HEK293T (cell line): Measurements from ENCODE around the gene INPP5A.

Source experiments
- BHLHE40 ChIP-seq: fragments of 450-650 bp; IDR thresholded peaks from 2 replicates; pipeline ENCODE4 v1.6.1; 2016; ENCODE audit warnings: mild to moderate bottlenecking, moderate library complexity, borderline replicate concordance
- CTBP1 ChIP-seq: fragments of 450-650 bp; IDR thresholded peaks from 2 replicates; pipeline ENCODE4 v1.6.1; 2016; ENCODE audit warnings: borderline replicate concordance
- ELF4 ChIP-seq: fragments of 450-650 bp; IDR thresholded peaks from 2 replicates; pipeline ENCODE4 v1.6.1; 2017; ENCODE audit warnings: antibody characterized with exemption
- FOXK2 ChIP-seq: fragments of 450-650 bp; IDR thresholded peaks from 2 replicates; pipeline ENCODE4 v1.6.1; 2016; ENCODE audit warnings: mild to moderate bottlenecking
- FOXM1 ChIP-seq: fragments of 450-650 bp; IDR thresholded peaks from 2 replicates; pipeline ENCODE4 v1.6.1; 2017; ENCODE audit warnings: mild to moderate bottlenecking, borderline replicate concordance
- HDGF ChIP-seq: fragments of 450-650 bp; IDR thresholded peaks from 2 replicates; pipeline ENCODE4 v1.6.1; 2017; ENCODE audit warnings: antibody characterized with exemption, borderline replicate concordance
- L3MBTL2 ChIP-seq: fragments of 450-650 bp; conservative IDR thresholded peaks from 2 replicates; pipeline ENCODE4 v1.6.1; 2016; ENCODE audit warnings: mild to moderate bottlenecking
- LEF1 ChIP-seq: fragments of 450-650 bp; IDR thresholded peaks from 2 replicates; pipeline ENCODE4 v1.6.1; 2017; ENCODE audit warnings: mild to moderate bottlenecking, borderline replicate concordance
- NFRKB ChIP-seq: fragments of 450-650 bp; IDR thresholded peaks from 2 replicates; pipeline ENCODE4 v1.6.1; 2016; ENCODE audit warnings: mild to moderate bottlenecking, moderate library complexity
- SP1 ChIP-seq: fragments of 450-650 bp; IDR thresholded peaks from 2 replicates; pipeline ENCODE4 v1.6.1; 2017
- SUZ12 ChIP-seq: fragments of 450-650 bp; IDR thresholded peaks from 2 replicates; pipeline ENCODE4 v1.6.1; 2016; ENCODE audit warnings: mild to moderate bottlenecking
- TARDBP ChIP-seq: fragments of 450-650 bp; IDR thresholded peaks from 2 replicates; pipeline ENCODE4 v1.6.1; 2016
- ZNF384 ChIP-seq: fragments of 450-650 bp; IDR thresholded peaks from 2 replicates; pipeline ENCODE4 v1.6.1; 2016

GRCh38 chr10:132596742-132597279 is 59.2 kb downstream of the INPP5A start:
- TF ChIP-seq CTBP1: no peak
- TF ChIP-seq FOXM1: no peak
- TF ChIP-seq ELF4: no peak
- no peak for TF ChIP-seq LEF1
- TF ChIP-seq TARDBP: no peak
- TF ChIP-seq SUZ12: no peak
- TF ChIP-seq SP1: no peak
- no peak for TF ChIP-seq BHLHE40
- TF ChIP-seq ZNF384: no peak
- TF ChIP-seq NFRKB: no peak
- TF ChIP-seq L3MBTL2: no peak
- TF ChIP-seq HDGF: no peak
- no peak for TF ChIP-seq FOXK2
